ENCODE data around the gene FRMD4A.

The FRMD4A gene

DNA sequence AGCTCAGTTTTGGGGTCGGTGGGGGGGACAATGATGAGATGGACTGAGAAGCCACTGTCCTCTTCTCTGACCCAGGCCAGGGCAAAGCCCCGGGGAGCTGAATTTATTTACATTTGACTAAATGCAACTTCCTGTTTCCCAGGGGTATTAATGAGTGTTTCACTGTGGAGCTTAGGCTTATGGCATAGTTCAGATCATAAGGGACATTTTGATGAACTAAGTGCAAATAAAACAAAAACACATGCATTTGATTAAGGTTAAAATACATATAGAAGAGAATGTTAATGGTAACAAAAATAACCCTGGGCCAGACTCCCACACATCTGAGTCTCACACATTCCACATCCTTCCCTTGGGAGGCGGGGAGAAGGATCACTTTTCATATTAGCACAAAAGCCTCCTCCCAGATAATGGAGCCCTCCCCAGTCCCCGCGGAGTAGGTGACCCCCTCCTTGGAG, 320.6 kb downstream of the FRMD4A start:
- Histone ChIP-seq H3K27ac (ENCODE audit: low read depth, low read length) (no peak overlapping the region), H3K27me3 (ENCODE audit: control insufficient read depth, insufficient read depth, low read length) (peaks cover 3% of the 10 kb centered on the region), H3K9ac (ENCODE audit: low read length) (no peak overlapping the region), H3K36me3 (ENCODE audit: control insufficient read depth, insufficient read depth, low read length) (no peaks in the 10 kb centered on the region), H3K4me1 (ENCODE audit: control insufficient read depth, insufficient read depth, low read length) (no peaks in the 10 kb centered on the region), H3K4me3 (ENCODE audit: low read length) (peak overlapping the region; percentile 46)

DNA sequence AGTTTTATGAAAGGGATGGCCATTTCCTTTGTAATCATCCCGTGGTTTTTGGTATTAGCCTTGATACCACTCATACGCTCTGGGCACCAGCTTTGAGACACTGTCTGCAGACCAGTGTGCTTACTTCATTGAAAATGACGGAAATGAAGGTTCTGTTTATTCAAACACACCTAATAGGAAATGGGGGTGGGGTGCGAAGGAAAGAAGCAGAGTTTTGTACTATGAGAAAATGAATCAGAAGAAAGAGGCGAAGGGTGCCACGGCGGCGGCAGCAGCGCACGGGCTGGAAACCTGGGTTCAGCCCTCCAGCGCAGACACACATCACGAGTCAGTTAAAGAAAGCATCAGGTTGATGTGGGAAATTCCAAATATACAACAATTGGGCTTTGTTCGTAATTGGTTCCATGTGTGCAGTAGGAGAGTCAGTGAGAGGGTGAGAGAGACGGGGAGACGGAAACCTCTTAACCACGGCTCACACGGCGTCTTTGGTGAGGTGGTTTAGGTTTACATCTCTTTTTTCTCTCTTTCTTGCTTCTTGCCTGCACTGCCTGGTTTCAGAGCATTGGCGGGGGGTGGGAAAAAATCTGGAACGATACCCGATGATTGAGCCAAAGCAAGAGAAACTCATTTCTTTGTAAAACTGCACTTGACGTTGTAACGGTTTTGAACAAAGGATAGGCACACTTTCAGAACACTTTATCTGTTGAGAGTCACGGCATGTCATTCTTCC, 321.2 kb downstream of the FRMD4A start:
- Histone ChIP-seq H3K4me1 (ENCODE audit: control insufficient read depth, insufficient read depth, low read length) (no peaks in the 10 kb centered on the region), H3K9ac (ENCODE audit: low read length) (no peak overlapping the region), H3K27ac (ENCODE audit: low read depth, low read length) (no peak overlapping the region), H3K36me3 (ENCODE audit: control insufficient read depth, insufficient read depth, low read length) (no peaks in the 10 kb centered on the region), H3K27me3 (ENCODE audit: control insufficient read depth, insufficient read depth, low read length) (peaks cover 3% of the 10 kb centered on the region), H3K4me3 (ENCODE audit: low read length) (peak overlapping the region; percentile 46)

GRCh38 chr10:14008740-14009080, 322.0 kb downstream of the FRMD4A start:
- Histone ChIP-seq H3K36me3 (ENCODE audit: control insufficient read depth, insufficient read depth, low read length) (no peaks in the 10 kb centered on the region), H3K27me3 (ENCODE audit: control insufficient read depth, insufficient read depth, low read length) (peaks cover 3% of the 10 kb centered on the region), H3K27ac (ENCODE audit: low read depth, low read length) (no peak overlapping the region), H3K9ac (ENCODE audit: low read length) (no peak overlapping the region), H3K4me1 (ENCODE audit: control insufficient read depth, insufficient read depth, low read length) (no peaks in the 10 kb centered on the region), H3K4me3 (ENCODE audit: low read length) (peak overlapping the region; percentile 51)

GRCh38 chr10:14004536-14004935, 326.2 kb downstream of the FRMD4A start:
- no peak overlapping the region for H3K9ac ChIP-seq (ENCODE audit: low read length)
- no peak overlapping the region for H3K27ac ChIP-seq (ENCODE audit: low read depth, low read length)
- H3K36me3 ChIP-seq (ENCODE audit: control insufficient read depth, insufficient read depth, low read length): no peaks in the 10 kb centered on the region
- H3K4me1 ChIP-seq (ENCODE audit: control insufficient read depth, insufficient read depth, low read length): no peaks in the 10 kb centered on the region
- H3K27me3 ChIP-seq (ENCODE audit: control insufficient read depth, insufficient read depth, low read length): no peaks in the 10 kb centered on the region
- H3K4me3 ChIP-seq (ENCODE audit: low read length): no peak overlapping the region

GRCh38 chr10:14003517-14004184, 327.1 kb downstream of the FRMD4A start:
- H3K36me3 ChIP-seq (ENCODE audit: control insufficient read depth, insufficient read depth, low read length): no peaks in the 10 kb centered on the region
- no peaks in the 10 kb centered on the region for H3K27me3 ChIP-seq (ENCODE audit: control insufficient read depth, insufficient read depth, low read length)
- no peak overlapping the region for H3K4me3 ChIP-seq (ENCODE audit: low read length)
- H3K9ac ChIP-seq (ENCODE audit: low read length): no peak overlapping the region
- H3K4me1 ChIP-seq (ENCODE audit: control insufficient read depth, insufficient read depth, low read length): no peaks in the 10 kb centered on the region
- no peak overlapping the region for H3K27ac ChIP-seq (ENCODE audit: low read depth, low read length)

DNA sequence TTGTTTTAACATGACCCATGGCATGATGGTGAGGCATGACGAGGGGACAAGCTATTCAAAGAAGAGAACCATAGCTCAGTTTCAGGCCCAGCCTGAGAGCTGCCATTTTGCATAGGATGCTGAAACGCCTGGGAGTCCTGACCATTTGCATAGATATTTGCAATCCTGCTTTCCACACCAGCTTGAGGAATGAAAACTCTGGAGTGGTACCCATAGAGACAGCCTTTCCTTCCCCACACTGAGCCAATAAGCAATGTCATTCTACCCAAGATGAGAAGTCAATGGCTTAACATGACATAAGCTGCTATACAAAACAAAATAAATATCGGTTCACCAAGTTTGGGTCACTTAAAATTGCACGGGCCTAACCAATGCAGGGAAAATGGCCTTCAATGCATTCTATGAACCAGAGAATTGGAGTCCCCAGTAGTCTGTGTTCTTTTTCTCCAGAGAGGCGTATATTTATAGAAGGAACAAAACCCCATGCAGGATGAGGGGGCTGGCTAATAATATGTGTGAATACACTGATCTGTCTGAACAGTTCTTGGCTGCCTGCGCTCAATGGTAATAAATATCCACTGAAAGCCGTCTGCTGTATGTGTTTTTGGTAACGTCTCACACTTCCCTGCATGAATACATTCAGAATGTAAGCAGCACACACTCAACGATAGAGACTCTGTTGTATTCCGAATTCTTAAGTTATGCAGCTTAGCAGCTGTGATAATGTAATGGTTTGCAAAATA, 329.3 kb downstream of the FRMD4A start:
- Histone ChIP-seq H3K4me3 (ENCODE audit: low read length) (no peak overlapping the region), H3K27ac (ENCODE audit: low read depth, low read length) (no peak overlapping the region), H3K9ac (ENCODE audit: low read length) (no peak overlapping the region), H3K4me1 (ENCODE audit: control insufficient read depth, insufficient read depth, low read length) (no peaks in the 10 kb centered on the region), H3K36me3 (ENCODE audit: control insufficient read depth, insufficient read depth, low read length) (no peaks in the 10 kb centered on the region), H3K27me3 (ENCODE audit: control insufficient read depth, insufficient read depth, low read length) (no peaks in the 10 kb centered on the region)

GRCh38 chr10:13998163-13998835, 332.4 kb downstream of the FRMD4A start:
- no peak overlapping the region for H3K4me3 ChIP-seq (ENCODE audit: low read length)
- H3K36me3 ChIP-seq (ENCODE audit: control insufficient read depth, insufficient read depth, low read length): no peaks in the 10 kb centered on the region
- H3K9ac ChIP-seq (ENCODE audit: low read length): no peak overlapping the region
- no peaks in the 10 kb centered on the region for H3K4me1 ChIP-seq (ENCODE audit: control insufficient read depth, insufficient read depth, low read length)
- H3K27ac ChIP-seq (ENCODE audit: low read depth, low read length): no peak overlapping the region
- no peaks in the 10 kb centered on the region for H3K27me3 ChIP-seq (ENCODE audit: control insufficient read depth, insufficient read depth, low read length)

- Histone ChIP-seq H3K36me3 (ENCODE audit: control insufficient read depth, insufficient read depth, low read length) (no peaks in the 10 kb centered on the region), H3K27ac (ENCODE audit: low read depth, low read length) (no peak overlapping the region), H3K27me3 (ENCODE audit: control insufficient read depth, insufficient read depth, low read length) (no peaks in the 10 kb centered on the region), H3K4me3 (ENCODE audit: low read length) (no peak overlapping the region), H3K4me1 (ENCODE audit: control insufficient read depth, insufficient read depth, low read length) (no peaks in the 10 kb centered on the region), H3K9ac (ENCODE audit: low read length) (no peak overlapping the region)
These were observed 333.1 kb downstream of the FRMD4A start for GRCh38 chr10:13997650-13998049.

GRCh38 chr10:13994932-13995331, 335.8 kb downstream of the FRMD4A start:
- H3K4me3 ChIP-seq (ENCODE audit: low read length): no peak overlapping the region
- no peak overlapping the region for H3K9ac ChIP-seq (ENCODE audit: low read length)
- H3K36me3 ChIP-seq (ENCODE audit: control insufficient read depth, insufficient read depth, low read length): no peaks in the 10 kb centered on the region
- no peaks in the 10 kb centered on the region for H3K27me3 ChIP-seq (ENCODE audit: control insufficient read depth, insufficient read depth, low read length)
- H3K4me1 ChIP-seq (ENCODE audit: control insufficient read depth, insufficient read depth, low read length): peaks cover 4% of the 10 kb centered on the region
- no peak overlapping the region for H3K27ac ChIP-seq (ENCODE audit: low read depth, low read length)

GRCh38 chr10:13993673-13994089, 337.0 kb downstream of the FRMD4A start:
- H3K4me3 ChIP-seq (ENCODE audit: low read length): no peak overlapping the region
- peaks cover 4% of the 10 kb centered on the region for H3K4me1 ChIP-seq (ENCODE audit: control insufficient read depth, insufficient read depth, low read length)
- no peak overlapping the region for H3K9ac ChIP-seq (ENCODE audit: low read length)
- no peak overlapping the region for H3K27ac ChIP-seq (ENCODE audit: low read depth, low read length)
- no peaks in the 10 kb centered on the region for H3K36me3 ChIP-seq (ENCODE audit: control insufficient read depth, insufficient read depth, low read length)
- no peaks in the 10 kb centered on the region for H3K27me3 ChIP-seq (ENCODE audit: control insufficient read depth, insufficient read depth, low read length)

- Histone ChIP-seq H3K4me3 (ENCODE audit: low read length) (no peak overlapping the region), H3K27ac (ENCODE audit: low read depth, low read length) (no peak overlapping the region), H3K27me3 (ENCODE audit: control insufficient read depth, insufficient read depth, low read length) (no peaks in the 10 kb centered on the region), H3K4me1 (ENCODE audit: control insufficient read depth, insufficient read depth, low read length) (peaks cover 4% of the 10 kb centered on the region), H3K36me3 (ENCODE audit: control insufficient read depth, insufficient read depth, low read length) (no peaks in the 10 kb centered on the region), H3K9ac (ENCODE audit: low read length) (no peak overlapping the region)
These were observed 337.6 kb downstream of the FRMD4A start for GRCh38 chr10:13993169-13993568.

DNA sequence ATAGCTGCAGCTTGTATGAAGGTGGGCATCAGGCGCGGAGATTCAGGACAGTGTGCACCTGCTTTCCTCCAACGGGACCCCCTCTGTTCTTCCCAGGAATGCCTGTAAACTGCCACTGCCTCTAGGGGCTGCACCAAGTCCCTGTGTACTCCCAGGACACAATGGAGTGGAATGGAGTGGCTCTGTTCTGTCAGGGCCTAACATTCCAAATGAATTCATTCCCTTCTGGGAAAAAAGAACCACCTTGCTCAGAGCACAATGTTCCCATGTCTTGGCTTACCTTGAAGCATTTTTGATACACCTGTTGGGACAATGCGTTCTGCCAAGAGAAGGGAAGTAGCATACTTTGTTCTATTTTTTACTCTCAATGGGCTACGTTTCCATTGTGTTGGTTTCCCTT, 339.4 kb downstream of the FRMD4A start:
- H3K9ac ChIP-seq (ENCODE audit: low read length): no peak overlapping the region
- H3K36me3 ChIP-seq (ENCODE audit: control insufficient read depth, insufficient read depth, low read length): no peaks in the 10 kb centered on the region
- H3K4me3 ChIP-seq (ENCODE audit: low read length): no peak overlapping the region
- H3K27me3 ChIP-seq (ENCODE audit: control insufficient read depth, insufficient read depth, low read length): no peaks in the 10 kb centered on the region
- peaks cover 4% of the 10 kb centered on the region for H3K4me1 ChIP-seq (ENCODE audit: control insufficient read depth, insufficient read depth, low read length)
- H3K27ac ChIP-seq (ENCODE audit: low read depth, low read length): peak overlapping the region; percentile 21
